SK-N-MC (cell line): Measurements from ENCODE around the gene SRRM2.

Experiments
- DNase-seq: peaks from one replicate; pipeline ENCODE4 v3.0.0-alpha.2; 2011; ENCODE audit warnings: low read depth, low spot score
- H3K27ac ChIP-seq: fragments of 200-600 bp; sonication (generic); 2 replicates; pipeline ENCODE4 v1.5.1; 2016; ENCODE audit warnings: mixed run types
- H3K36me3 ChIP-seq: fragments of 200-600 bp; sonication (generic); 2 replicates; pipeline ENCODE4 v1.6.1; 2017; ENCODE audit warnings: antibody characterized with exemption, low read length, mixed read lengths; ENCODE audit not compliant: insufficient read depth
- H3K4me3 ChIP-seq: fragments of 200-600 bp; sonication (generic); 2 replicates; pipeline ENCODE4 v1.5.1; 2016
- H3K9ac ChIP-seq: fragments of 200-600 bp; sonication (generic); 2 replicates; pipeline ENCODE4 v1.8.0; 2017; ENCODE audit warnings: mixed run types, mixed read lengths; ENCODE audit not compliant: insufficient read length
- H3K9me3 ChIP-seq: fragments of 200-600 bp; sonication (generic); 2 replicates; pipeline ENCODE4 v1.6.1; 2017; ENCODE audit warnings: low read depth, mild to moderate bottlenecking, antibody characterized with exemption, low read length, moderate library complexity, mixed read lengths
- EZH2 ChIP-seq: fragments of 200-600 bp; sonication (generic); IDR thresholded peaks from one replicate; pipeline ENCODE4 v1.6.1; 2017; ENCODE audit warnings: antibody characterized with exemption
- FOXP2 ChIP-seq: optimal IDR thresholded peaks from 2 replicates; pipeline ENCODE3; 2011; ENCODE audit warnings: mild to moderate bottlenecking, moderate library complexity; ENCODE audit not compliant: insufficient read depth; ENCODE audit errors: extremely low read length, control extremely low read depth
- POLR2AphosphoS5 ChIP-seq: IDR thresholded peaks from 2 replicates; pipeline ENCODE4 v1.6.1; 2012; ENCODE audit warnings: mild to moderate bottlenecking, low read depth, low read length, borderline replicate concordance

SRRM2 gene

GRCh38 chr16:2779978-2780898 is 27.8 kb downstream of the SRRM2 start:
- no peak for TF ChIP-seq FOXP2
- no peak for TF ChIP-seq EZH2
- TF ChIP-seq POLR2AphosphoS5 = no peak
- Histone ChIP-seq H3K27ac (no peak overlapping the region), H3K9ac (no peak overlapping the region), H3K9me3 (no peaks in the 10 kb centered on the region), H3K4me3 (no peak overlapping the region), H3K36me3 (no peaks in the 10 kb centered on the region; the same call in 1 of the 2 replicates)
- DNase-seq = no peak

- DNase-seq = no peak
- Histone ChIP-seq H3K9ac (no peak overlapping the region), H3K27ac (no peak overlapping the region), H3K4me3 (no peak overlapping the region), H3K9me3 (no peaks in the 10 kb centered on the region), H3K36me3 (no peaks in the 10 kb centered on the region)
- TF ChIP-seq EZH2 = no peak
Observed at GRCh38 chr16:2782583-2783351, 30.3 kb downstream of the SRRM2 start.

GRCh38 chr16:2783581-2784357 is 31.3 kb downstream of the SRRM2 start:
- Histone ChIP-seq H3K36me3 (no peaks in the 10 kb centered on the region), H3K9me3 (no peaks in the 10 kb centered on the region), H3K27ac (no peak overlapping the region), H3K9ac (no peak overlapping the region), H3K4me3 (no peak overlapping the region)
- DNase-seq = no peak
- TF ChIP-seq EZH2 = no peak
- TF ChIP-seq FOXP2 = no peak
- no peak for TF ChIP-seq POLR2AphosphoS5

GRCh38 chr16:2784358-2785100 is 32.1 kb downstream of the SRRM2 start:
- H3K9ac ChIP-seq = no peak overlapping the region
- no peak overlapping the region for H3K4me3 ChIP-seq
- H3K27ac ChIP-seq = no peak overlapping the region
- no peaks in the 10 kb centered on the region for H3K36me3 ChIP-seq
- DNase-seq = no peak
- H3K9me3 ChIP-seq = no peaks in the 10 kb centered on the region
- no peak for TF ChIP-seq EZH2
- TF ChIP-seq POLR2AphosphoS5 = no peak
- no peak for TF ChIP-seq FOXP2

- H3K36me3 ChIP-seq = no peaks in the 10 kb centered on the region
- no peak overlapping the region for H3K4me3 ChIP-seq
Observed at GRCh38 chr16:2785101-2785991, 32.9 kb downstream of the SRRM2 start.

GRCh38 chr16:2786061-2786825 is 33.8 kb downstream of the SRRM2 start:
- DNase-seq = no peak
- Histone ChIP-seq H3K9ac (no peak overlapping the region), H3K9me3 (no peaks in the 10 kb centered on the region), H3K4me3 (no peak overlapping the region), H3K27ac (no peak overlapping the region), H3K36me3 (no peaks in the 10 kb centered on the region)
- TF ChIP-seq FOXP2 (no peak), POLR2AphosphoS5 (no peak), EZH2 (no peak)

More at GRCh38 chr16:2785101-2785991, 32.9 kb downstream of the SRRM2 start:
- DNase-seq = no peak
- no peak for TF ChIP-seq FOXP2
- TF ChIP-seq EZH2 = no peak
- no peak for TF ChIP-seq POLR2AphosphoS5
- Histone ChIP-seq H3K9me3 (no peaks in the 10 kb centered on the region), H3K27ac (no peak overlapping the region), H3K9ac (no peak overlapping the region)
